Measurements from ENCODE around the gene PTPN3.

DNA sequence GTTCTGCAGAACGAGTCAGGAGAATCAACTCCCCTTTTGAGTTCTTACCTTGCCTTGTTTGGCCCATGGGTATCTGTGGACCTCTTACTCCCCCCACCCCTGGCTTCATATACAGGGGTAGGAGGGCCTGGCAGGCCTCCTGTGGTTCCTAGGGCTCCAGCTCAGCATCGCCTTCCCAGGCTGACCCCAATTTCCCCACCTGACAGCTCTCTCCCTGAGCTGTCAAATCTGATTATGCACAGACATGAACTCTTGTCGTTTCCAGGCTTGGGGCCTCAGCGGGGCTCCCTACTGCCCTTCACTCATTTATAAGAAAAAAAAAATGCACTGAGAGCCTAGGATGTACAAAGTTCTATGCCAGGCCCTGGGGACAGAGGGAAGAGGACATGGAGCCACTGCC lies 67.9 kb downstream of the PTPN3 start:
- no peak for TF ChIP-seq CHD2 (IDR thresholded peaks at IDR 0.05; ENCODE audit: low read length, partially characterized antibody)
- TF ChIP-seq, protein P1, sequence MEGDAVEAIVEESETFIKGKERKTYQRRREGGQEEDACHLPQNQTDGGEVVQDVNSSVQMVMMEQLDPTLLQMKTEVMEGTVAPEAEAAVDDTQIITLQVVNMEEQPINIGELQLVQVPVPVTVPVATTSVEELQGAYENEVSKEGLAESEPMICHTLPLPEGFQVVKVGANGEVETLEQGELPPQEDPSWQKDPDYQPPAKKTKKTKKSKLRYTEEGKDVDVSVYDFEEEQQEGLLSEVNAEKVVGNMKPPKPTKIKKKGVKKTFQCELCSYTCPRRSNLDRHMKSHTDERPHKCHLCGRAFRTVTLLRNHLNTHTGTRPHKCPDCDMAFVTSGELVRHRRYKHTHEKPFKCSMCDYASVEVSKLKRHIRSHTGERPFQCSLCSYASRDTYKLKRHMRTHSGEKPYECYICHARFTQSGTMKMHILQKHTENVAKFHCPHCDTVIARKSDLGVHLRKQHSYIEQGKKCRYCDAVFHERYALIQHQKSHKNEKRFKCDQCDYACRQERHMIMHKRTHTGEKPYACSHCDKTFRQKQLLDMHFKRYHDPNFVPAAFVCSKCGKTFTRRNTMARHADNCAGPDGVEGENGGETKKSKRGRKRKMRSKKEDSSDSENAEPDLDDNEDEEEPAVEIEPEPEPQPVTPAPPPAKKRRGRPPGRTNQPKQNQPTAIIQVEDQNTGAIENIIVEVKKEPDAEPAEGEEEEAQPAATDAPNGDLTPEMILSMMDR (IDR thresholded peaks at IDR 0.05): no peak
- no peak for TF ChIP-seq EZH2phosphoT487 (IDR thresholded peaks at IDR 0.05; ENCODE audit: borderline replicate concordance, low read depth)
- no peak for TF ChIP-seq RAD21 (IDR thresholded peaks at IDR 0.05; ENCODE audit: low read length)
- no peak for TF ChIP-seq NRF1 (IDR thresholded peaks at IDR 0.05; ENCODE audit: low read depth, low read length)
- TF ChIP-seq YY1 (IDR thresholded peaks at IDR 0.05; ENCODE audit: low read depth): no peak
- TF ChIP-seq RCOR1 (IDR thresholded peaks at IDR 0.05; ENCODE audit: low read length): no peak
- no peak for TF ChIP-seq POLR2AphosphoS5 (IDR thresholded peaks at IDR 0.05; ENCODE audit: low read depth, low read length)
- TF ChIP-seq SIN3A (IDR thresholded peaks at IDR 0.05; ENCODE audit: borderline replicate concordance, low read depth, low read length): no peak
- no peak for TF ChIP-seq EP300 (IDR thresholded peaks at IDR 0.05; ENCODE audit: borderline replicate concordance in 1 of 2, low read depth in 1 of 2, low read length in 1 of 2)
- TF ChIP-seq, protein P2, sequence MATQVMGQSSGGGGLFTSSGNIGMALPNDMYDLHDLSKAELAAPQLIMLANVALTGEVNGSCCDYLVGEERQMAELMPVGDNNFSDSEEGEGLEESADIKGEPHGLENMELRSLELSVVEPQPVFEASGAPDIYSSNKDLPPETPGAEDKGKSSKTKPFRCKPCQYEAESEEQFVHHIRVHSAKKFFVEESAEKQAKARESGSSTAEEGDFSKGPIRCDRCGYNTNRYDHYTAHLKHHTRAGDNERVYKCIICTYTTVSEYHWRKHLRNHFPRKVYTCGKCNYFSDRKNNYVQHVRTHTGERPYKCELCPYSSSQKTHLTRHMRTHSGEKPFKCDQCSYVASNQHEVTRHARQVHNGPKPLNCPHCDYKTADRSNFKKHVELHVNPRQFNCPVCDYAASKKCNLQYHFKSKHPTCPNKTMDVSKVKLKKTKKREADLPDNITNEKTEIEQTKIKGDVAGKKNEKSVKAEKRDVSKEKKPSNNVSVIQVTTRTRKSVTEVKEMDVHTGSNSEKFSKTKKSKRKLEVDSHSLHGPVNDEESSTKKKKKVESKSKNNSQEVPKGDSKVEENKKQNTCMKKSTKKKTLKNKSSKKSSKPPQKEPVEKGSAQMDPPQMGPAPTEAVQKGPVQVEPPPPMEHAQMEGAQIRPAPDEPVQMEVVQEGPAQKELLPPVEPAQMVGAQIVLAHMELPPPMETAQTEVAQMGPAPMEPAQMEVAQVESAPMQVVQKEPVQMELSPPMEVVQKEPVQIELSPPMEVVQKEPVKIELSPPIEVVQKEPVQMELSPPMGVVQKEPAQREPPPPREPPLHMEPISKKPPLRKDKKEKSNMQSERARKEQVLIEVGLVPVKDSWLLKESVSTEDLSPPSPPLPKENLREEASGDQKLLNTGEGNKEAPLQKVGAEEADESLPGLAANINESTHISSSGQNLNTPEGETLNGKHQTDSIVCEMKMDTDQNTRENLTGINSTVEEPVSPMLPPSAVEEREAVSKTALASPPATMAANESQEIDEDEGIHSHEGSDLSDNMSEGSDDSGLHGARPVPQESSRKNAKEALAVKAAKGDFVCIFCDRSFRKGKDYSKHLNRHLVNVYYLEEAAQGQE (IDR thresholded peaks at IDR 0.05; ENCODE audit: low read depth, low read length): no peak
